PFSK-1 (cell line): ENCODE measurements around the gene CCHCR1.

Experiments
- FOXP2 ChIP-seq: optimal IDR thresholded peaks from 2 replicates; pipeline ENCODE3; 2011; ENCODE audit warnings: borderline replicate concordance, control low read depth, inconsistent platforms; ENCODE audit not compliant: insufficient read depth; ENCODE audit errors: extremely low read length, extremely low read depth
- POLR2AphosphoS5 ChIP-seq: IDR thresholded peaks from 2 replicates; pipeline ENCODE4 v1.6.1; 2012; ENCODE audit warnings: low read depth, mild to moderate bottlenecking, control low read depth, low read length, moderate library complexity
- REST ChIP-seq, 2 experiments: IDR thresholded peaks; 2 replicates each; pipeline versions ENCODE4 v1.6.1 to v1.8.0; 2011 to 2012; ENCODE audit warnings: low read depth in 2 of 2, low read length in 2 of 2, control low read depth in 1 of 2, inconsistent platforms in 1 of 2, mild to moderate bottlenecking in 1 of 2, moderate library complexity in 1 of 2; ENCODE audit not compliant: insufficient read depth in 1 of 2
- SIN3A ChIP-seq: IDR thresholded peaks from 2 replicates; pipeline ENCODE4 v1.6.1; 2012; ENCODE audit warnings: mild to moderate bottlenecking, low read length, moderate library complexity, borderline replicate concordance; ENCODE audit not compliant: insufficient read depth
- TAF1 ChIP-seq: IDR thresholded peaks from 2 replicates; pipeline ENCODE4 v1.6.1; 2012; ENCODE audit warnings: low read length, control low read depth, borderline replicate concordance; ENCODE audit not compliant: insufficient read depth

Gene CCHCR1

GRCh38 chr6:31175971-31176370 lies 18.4 kb upstream of the CCHCR1 start:
- TF ChIP-seq POLR2AphosphoS5: no peak
- no peak for TF ChIP-seq SIN3A
- no peak for TF ChIP-seq FOXP2
- TF ChIP-seq REST (IDR thresholded peaks at IDR 0.05; ENCODE audit: insufficient read depth in 1 of 2, low read depth in 2 of 2, low read length in 2 of 2): no peak
- TF ChIP-seq TAF1: no peak

- TF ChIP-seq TAF1 (no peak), POLR2AphosphoS5 (no peak), REST (IDR thresholded peaks at IDR 0.05; ENCODE audit: insufficient read depth in 1 of 2, low read depth in 2 of 2, low read length in 2 of 2) (no peak), SIN3A (no peak), FOXP2 (no peak)
Observed at GRCh38 chr6:31174378-31174777, 16.8 kb upstream of the CCHCR1 start.

- no peak for TF ChIP-seq POLR2AphosphoS5
- no peak for TF ChIP-seq TAF1
- TF ChIP-seq REST (IDR thresholded peaks at IDR 0.05; ENCODE audit: insufficient read depth in 1 of 2, low read depth in 2 of 2, low read length in 2 of 2): no peak
Observed at GRCh38 chr6:31173406-31173805, 15.8 kb upstream of the CCHCR1 start.

- no peak for TF ChIP-seq FOXP2
- TF ChIP-seq TAF1: no peak
- TF ChIP-seq SIN3A: no peak
- TF ChIP-seq POLR2AphosphoS5: no peak
- TF ChIP-seq REST (IDR thresholded peaks at IDR 0.05; ENCODE audit: insufficient read depth in 1 of 2, low read depth in 2 of 2, low read length in 2 of 2): no peak
Observed at GRCh38 chr6:31172973-31173384, 15.4 kb upstream of the CCHCR1 start.

GRCh38 chr6:31171931-31172905 lies 14.6 kb upstream of the CCHCR1 start:
- TF ChIP-seq REST (IDR thresholded peaks at IDR 0.05; ENCODE audit: insufficient read depth in 1 of 2, low read depth in 2 of 2, low read length in 2 of 2): no peak
- no peak for TF ChIP-seq POLR2AphosphoS5
- no peak for TF ChIP-seq FOXP2
- TF ChIP-seq TAF1: no peak
- no peak for TF ChIP-seq SIN3A
